Measurements from ENCODE around the gene SLC6A13.

- TF ChIP-seq CTCF (IDR thresholded peaks at IDR 0.05) (no peak), POLR2A (IDR thresholded peaks at IDR 0.05) (no peak)
Measured at GRCh38 chr12:226401-226800, 36.2 kb downstream of the SLC6A13 start.
